Activated T-helper 1 cell treated with anti-CD3 and anti-CD28 coated beads, Interleukin-12 subunit alpha, Interleukin-12 subunit beta, Interleukin-2, Interleukin-4 antibody, amounts not matched to agents 30 ng/mL and 10 ng/mL and 1 ng/mL, durations not matched to agents 14 hours and 24 hours and 36 hours (primary cell): ENCODE measurements around the gene DNAJB1. TPM values are rescaled to one million over a fixed set of nuclear protein-coding genes. Genes with fewer than 3 reads are reported as not detected.

ENCODE experiments used
- DNase-seq: peaks from one replicate; pipeline ENCODE4 v3.0.0; 2021; ENCODE audit warnings: low spot score
- H3K27ac Mint-ChIP-seq: one replicate; pipeline ENCODE4 v1.8.0; 2021; ENCODE audit warnings: mild to moderate bottlenecking, mixed read lengths
- H3K27me3 Mint-ChIP-seq: one replicate; pipeline ENCODE4 v1.8.0; 2022; ENCODE audit warnings: mild to moderate bottlenecking, moderate library complexity, mixed read lengths; ENCODE audit not compliant: insufficient read depth
- H3K36me3 Mint-ChIP-seq: one replicate; pipeline ENCODE4 v1.8.0; 2021; ENCODE audit warnings: low read depth, mixed read lengths
- H3K4me1 Mint-ChIP-seq: one replicate; pipeline ENCODE4 v1.8.0; 2021; ENCODE audit warnings: low read depth, mixed read lengths
- H3K4me3 Mint-ChIP-seq: one replicate; pipeline ENCODE4 v1.8.0; 2021; ENCODE audit warnings: mild to moderate bottlenecking, moderate library complexity, mixed read lengths
- H3K9me3 Mint-ChIP-seq: one replicate; pipeline ENCODE4 v1.8.0; 2021; ENCODE audit warnings: mixed read lengths
- intact Hi-C: fragments of 100-400 bp; cut with micrococcal nuclease; formaldehyde crosslinking; loops from one replicate; pipeline ENCODE4 v1.15.1; 2024
- total RNA-seq: library from RNA; stranded (reverse); gene quantifications from 2 replicates; pipeline ENCODE4 v1.2.3, GENCODE V29; 2022

The DNAJB1 gene
- total RNA-seq, 1 donor from 2014 or later: 104 TPM

- intact Hi-C loops: loop anchor here (5.0 kb wide), 1 partner anchor 340 kb away; the partner anchor contains the start of gene ASF1B
- H3K36me3 Mint-ChIP-seq: peaks cover under 1% of the 10 kb centered on the region
- H3K27me3 Mint-ChIP-seq: peaks cover 17% of the 10 kb centered on the region
- H3K4me3 Mint-ChIP-seq: no peak overlapping the region
- H3K27ac Mint-ChIP-seq: no peak overlapping the region
- H3K4me1 Mint-ChIP-seq: peaks cover 31% of the 10 kb centered on the region
- no peaks in the 10 kb centered on the region for H3K9me3 Mint-ChIP-seq
- DNase-seq: no peak
Observed at GRCh38 chr19:14476673-14477401, 41.4 kb downstream of the DNAJB1 start.

- Mint-ChIP-seq H3K9me3 (no peaks in the 10 kb centered on the region), H3K36me3 (peaks cover 3% of the 10 kb centered on the region), H3K27me3 (peaks cover 17% of the 10 kb centered on the region), H3K4me3 (peak overlapping the region; percentile 50), H3K27ac (peak overlapping the region; percentile 40), H3K4me1 (peaks cover 31% of the 10 kb centered on the region)
- intact Hi-C loops: loop anchor here (5.0 kb wide), 1 partner anchor 339 kb away; the partner anchor contains the start of gene ASF1B
- no peak for DNase-seq
Observed at GRCh38 chr19:14476327-14476672, 41.9 kb downstream of the DNAJB1 start.

- Mint-ChIP-seq H3K9me3 (no peaks in the 10 kb centered on the region), H3K4me3 (peak within 1 kb of the TSS; percentile 50), H3K4me1 (peaks cover 31% of the 10 kb centered on the region), H3K27me3 (peaks cover 17% of the 10 kb centered on the region), H3K27ac (peak within 1 kb of the TSS; percentile 40), H3K36me3 (peaks cover 6% of the 10 kb centered on the region)
- intact Hi-C loops: loop anchor here (5.0 kb wide), 1 partner anchor 338 kb away; the partner anchor contains the start of gene ASF1B
- DNase-seq: peak; percentile 22
Observed at GRCh38 chr19:14475251-14476073, 42.7 kb downstream of the DNAJB1 start, which contains the start of gene PTGER1. Gene PTGER1, minus strand, starts transcription at chr19:14475354. Its CDS starts 1,034 bp downstream, at chr19:14474320.

GRCh38 chr19:14474827-14475226 is 43.4 kb downstream of the DNAJB1 start:
- Mint-ChIP-seq H3K27ac (peak overlapping the region; percentile 4), H3K36me3 (peaks cover 6% of the 10 kb centered on the region), H3K4me3 (peak overlapping the region; percentile 32), H3K9me3 (no peaks in the 10 kb centered on the region), H3K27me3 (peaks cover 17% of the 10 kb centered on the region), H3K4me1 (peaks cover 31% of the 10 kb centered on the region)
- intact Hi-C loops: loop anchor here (5.0 kb wide), 2 partner anchors 113 to 338 kb away; partner anchors contain the start of gene ASF1B
- no peak for DNase-seq

DNA sequence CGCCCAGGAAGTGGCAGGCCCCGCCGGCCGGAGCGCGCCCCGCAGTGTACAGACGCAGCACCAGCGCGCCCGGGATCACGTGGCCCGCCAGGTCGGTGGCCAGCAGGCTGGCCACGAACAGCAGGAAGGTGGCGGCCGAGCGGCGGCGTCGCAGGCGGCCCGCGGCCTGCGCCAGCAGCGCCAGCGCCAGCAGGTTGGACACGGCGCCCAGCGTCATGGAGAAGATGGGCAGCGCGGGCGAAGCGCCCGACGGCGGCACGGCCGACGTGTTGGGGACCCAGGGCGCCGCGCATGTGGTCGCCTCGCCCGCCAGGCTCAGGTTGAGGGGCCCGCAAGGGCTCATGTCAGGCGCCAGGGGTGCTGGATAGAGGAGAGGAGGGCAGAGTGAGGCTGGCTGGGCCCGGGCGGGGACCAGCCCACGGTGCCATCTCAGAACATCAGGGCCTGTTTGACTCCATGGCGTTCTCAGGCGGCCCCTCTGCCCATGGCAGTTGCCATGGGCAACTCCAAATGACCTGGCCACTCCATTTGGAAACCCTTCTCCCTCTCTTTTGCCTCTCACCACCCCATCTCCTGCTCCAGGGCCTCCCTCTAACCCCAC is 44.1 kb downstream of the DNAJB1 start:
- no peak for DNase-seq
- Mint-ChIP-seq H3K4me1 (peaks cover 31% of the 10 kb centered on the region), H3K27me3 (peaks cover 17% of the 10 kb centered on the region), H3K9me3 (no peaks in the 10 kb centered on the region), H3K4me3 (peak overlapping the region; percentile 32), H3K27ac (no peak overlapping the region), H3K36me3 (peaks cover 6% of the 10 kb centered on the region)
- intact Hi-C loops: loop anchor here (5.0 kb wide), 1 partner anchor 112 kb away; no protein-coding TSS in a partner anchor

GRCh38 chr19:14473073-14473977 is 44.9 kb downstream of the DNAJB1 start:
- peaks cover 9% of the 10 kb centered on the region for H3K36me3 Mint-ChIP-seq
- intact Hi-C loops: loop anchor here (5.0 kb wide), 1 partner anchor 111 kb away; no protein-coding TSS in a partner anchor
- H3K4me3 Mint-ChIP-seq: peak overlapping the region; percentile 47
- peak overlapping the region; percentile 29 for H3K27ac Mint-ChIP-seq
- no peaks in the 10 kb centered on the region for H3K9me3 Mint-ChIP-seq
- DNase-seq: no peak
- H3K27me3 Mint-ChIP-seq: peaks cover 17% of the 10 kb centered on the region
- peaks cover 31% of the 10 kb centered on the region for H3K4me1 Mint-ChIP-seq

DNA sequence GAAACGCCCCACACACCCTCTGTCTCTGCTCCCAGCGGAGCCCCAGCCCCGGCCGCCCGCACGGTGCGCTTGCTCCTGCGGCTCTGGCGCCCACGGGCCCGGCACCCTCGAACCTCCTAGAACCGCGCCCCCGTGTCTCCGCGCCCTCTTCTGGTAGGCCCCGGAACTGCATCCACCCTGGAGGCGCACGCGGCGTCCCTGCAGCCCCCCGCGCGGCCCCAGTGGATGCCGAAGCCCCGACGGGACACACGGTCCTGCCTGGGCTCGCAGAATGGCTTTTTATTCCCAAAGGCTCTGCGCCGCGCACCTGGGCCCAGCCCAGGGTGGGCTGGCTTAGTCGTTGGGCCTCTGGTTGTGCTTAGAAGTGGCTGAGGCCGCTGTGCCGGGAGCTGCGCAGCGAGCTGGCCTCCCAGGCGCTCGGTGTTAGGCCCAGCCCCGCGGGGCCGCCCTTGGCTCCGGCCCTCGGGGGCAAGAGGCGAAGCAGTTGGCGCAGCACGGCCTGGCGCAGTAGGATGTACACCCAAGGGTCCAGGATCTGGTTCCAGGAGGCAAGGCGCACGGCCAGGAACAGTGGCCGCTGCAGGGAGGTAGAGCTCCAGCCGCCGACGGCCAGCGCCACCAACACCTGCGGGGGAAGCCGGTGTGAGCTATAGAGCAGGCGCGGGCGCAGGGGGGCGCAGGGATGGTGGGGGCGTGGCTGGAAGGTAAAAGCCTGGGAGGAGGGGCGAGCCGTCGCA is 45.8 kb downstream of the DNAJB1 start:
- H3K9me3 Mint-ChIP-seq: no peaks in the 10 kb centered on the region
- H3K4me1 Mint-ChIP-seq: peaks cover 31% of the 10 kb centered on the region
- peaks cover 9% of the 10 kb centered on the region for H3K36me3 Mint-ChIP-seq
- H3K27ac Mint-ChIP-seq: no peak overlapping the region
- intact Hi-C loops: loop anchor here (1.0 to 5.0 kb wide), 2 partner anchors 40 to 110 kb away; no protein-coding TSS in a partner anchor
- H3K4me3 Mint-ChIP-seq: peak overlapping the region; percentile 47
- peaks cover 17% of the 10 kb centered on the region for H3K27me3 Mint-ChIP-seq
- DNase-seq: peak; percentile 73

DNA sequence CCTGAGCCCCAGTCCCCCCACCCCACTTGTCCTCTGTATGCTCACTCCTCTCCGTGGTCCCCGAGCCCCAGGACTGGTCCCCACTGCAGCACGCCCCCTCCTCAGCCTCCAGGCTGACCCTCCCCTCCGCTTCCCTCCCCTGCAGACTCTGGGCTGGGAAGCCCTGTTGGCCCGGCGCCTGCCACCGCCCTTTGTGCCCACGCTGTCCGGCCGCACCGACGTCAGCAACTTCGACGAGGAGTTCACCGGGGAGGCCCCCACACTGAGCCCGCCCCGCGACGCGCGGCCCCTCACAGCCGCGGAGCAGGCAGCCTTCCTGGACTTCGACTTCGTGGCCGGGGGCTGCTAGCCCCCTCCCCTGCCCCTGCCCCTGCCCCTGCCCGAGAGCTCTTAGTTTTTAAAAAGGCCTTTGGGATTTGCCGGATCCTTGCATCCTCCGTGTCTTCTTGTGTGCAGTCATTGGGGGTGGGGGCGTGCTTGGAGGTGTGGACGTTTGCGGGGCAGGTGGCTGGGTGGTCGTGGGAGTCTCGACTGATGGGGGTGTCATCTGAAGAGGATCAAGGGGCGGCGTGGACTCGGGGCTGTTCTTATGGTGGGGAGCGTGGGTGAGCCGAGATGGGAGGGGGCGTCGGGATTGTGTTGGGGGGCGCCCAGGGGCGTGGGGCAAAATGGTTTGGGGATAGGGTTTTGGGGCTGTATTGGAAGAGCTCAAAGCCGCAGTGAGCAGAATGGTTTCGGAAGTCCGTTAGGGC is 46.6 kb downstream of the DNAJB1 start:
- no peak for DNase-seq
- Mint-ChIP-seq H3K4me3 (no peak overlapping the region), H3K9me3 (no peaks in the 10 kb centered on the region), H3K4me1 (peaks cover 29% of the 10 kb centered on the region), H3K36me3 (peaks cover 12% of the 10 kb centered on the region), H3K27me3 (peaks cover 17% of the 10 kb centered on the region), H3K27ac (no peak overlapping the region)
- intact Hi-C loops: loop anchor here (1.0 to 5.0 kb wide), 2 partner anchors 39 to 109 kb away; no protein-coding TSS in a partner anchor

GRCh38 chr19:14470031-14470876 is 47.9 kb downstream of the DNAJB1 start:
- no peak overlapping the region for H3K4me3 Mint-ChIP-seq
- intact Hi-C loops: loop anchor here (5.0 kb wide), 1 partner anchor 108 kb away; no protein-coding TSS in a partner anchor

GRCh38 chr19:14467816-14468215 is 50.4 kb downstream of the DNAJB1 start:
- H3K27ac Mint-ChIP-seq: no peak overlapping the region
- H3K36me3 Mint-ChIP-seq: peaks cover 23% of the 10 kb centered on the region
- intact Hi-C loops: no loop called here

More at GRCh38 chr19:14470031-14470876, 47.9 kb downstream of the DNAJB1 start:
- Mint-ChIP-seq H3K27me3 (peaks cover 15% of the 10 kb centered on the region), H3K9me3 (no peaks in the 10 kb centered on the region), H3K4me1 (peaks cover 15% of the 10 kb centered on the region), H3K36me3 (peaks cover 15% of the 10 kb centered on the region), H3K27ac (no peak overlapping the region)
- no peak for DNase-seq

More at GRCh38 chr19:14467816-14468215, 50.4 kb downstream of the DNAJB1 start:
- Mint-ChIP-seq H3K4me3 (no peak overlapping the region), H3K27me3 (peaks cover 3% of the 10 kb centered on the region), H3K4me1 (peaks cover 2% of the 10 kb centered on the region), H3K9me3 (no peaks in the 10 kb centered on the region)
- no peak for DNase-seq
